ENCODE results near the gene VASP.

Gene VASP

DNA sequence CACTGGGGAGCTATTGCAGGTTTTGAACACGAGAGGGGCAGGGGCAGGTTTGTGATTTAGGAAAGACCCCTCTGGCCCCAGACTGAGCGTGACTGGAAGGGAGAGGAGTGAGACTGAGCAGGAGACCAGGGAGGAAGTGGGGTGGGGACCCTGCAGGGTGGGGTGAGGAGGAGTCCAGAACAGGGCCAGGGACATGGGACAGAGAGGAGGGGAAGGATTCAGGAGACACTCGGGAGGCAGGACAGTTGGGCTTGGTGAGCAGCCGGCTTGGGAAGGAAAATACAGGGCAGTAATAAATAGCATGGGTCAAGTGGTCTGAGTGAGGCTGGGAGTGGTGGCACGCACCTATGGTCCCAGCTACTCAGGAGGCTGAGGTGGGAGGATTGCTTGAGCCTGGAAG is 30.1 kb upstream of the VASP start:
- Histone ChIP-seq H3K4me2 (peak overlapping the region; percentile 4 to 86 (median 78); a peak in 15 of 22 replicates), H3K9me3 (replicated peaks in 1 of 11) (no peaks in the 10 kb centered on the region), H3K4me3 (no peak overlapping the region), H3K9ac (no peak overlapping the region), H3K36me3 (no peaks in the 10 kb centered on the region), H3K27ac (no peak overlapping the region), H3K27me3 (peaks cover 36 to 45% (median 43%) of the 10 kb centered on the region in 11 experiments), H4K20me1 (peaks cover 0 to 13% (median under 1%) of the 10 kb centered on the region in 11 experiments; a peak in 8 of 22 replicates), H3K4me1 (peaks cover 15 to 41% (median 33%) of the 10 kb centered on the region in 10 experiments)
- TF ChIP-seq Cebpa-rat (IDR thresholded peaks at IDR 0.05): no peak

DNA sequence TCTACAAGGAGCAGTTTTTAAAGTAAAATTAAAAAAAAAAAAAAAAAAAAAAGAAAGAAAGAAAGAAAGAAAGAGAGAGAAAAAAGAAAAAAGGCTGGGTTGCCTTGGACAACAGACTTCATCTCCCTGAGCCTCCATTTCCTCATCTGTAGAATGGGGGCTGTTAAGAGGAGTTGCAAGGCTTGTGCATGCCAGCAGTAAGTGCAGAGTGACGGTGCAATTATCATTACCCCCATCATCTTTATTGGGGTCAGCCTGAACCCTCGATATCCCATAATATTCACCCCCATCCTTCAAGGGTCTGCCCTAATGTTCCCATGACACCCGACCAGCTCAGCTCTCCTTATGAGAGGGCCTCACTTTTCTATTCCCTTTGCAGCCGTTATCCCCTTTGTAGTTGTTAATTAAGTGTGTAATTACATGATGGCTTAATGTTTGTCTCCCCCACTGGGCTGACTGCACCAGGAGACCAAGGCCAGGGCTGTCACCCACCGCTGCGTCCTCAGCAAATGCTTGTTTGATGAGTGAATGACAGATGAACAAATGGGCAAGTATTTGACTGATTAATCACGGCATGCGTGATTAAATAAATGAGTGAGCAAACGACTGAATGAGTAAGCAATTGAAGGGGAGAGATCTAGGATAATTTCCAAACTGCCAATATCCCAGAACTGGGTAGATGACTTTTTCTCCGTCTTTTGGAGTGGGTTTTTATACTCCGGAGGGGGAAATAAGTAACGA is 29.4 kb upstream of the VASP start:
- H4K20me1 ChIP-seq: peaks cover 0 to 6% (median 0%) of the 10 kb centered on the region in 11 experiments; a peak in 4 of 22 replicates
- H3K4me2 ChIP-seq: peak overlapping the region; percentile 63 to 86 (median 81)
- H3K4me3 ChIP-seq: peak overlapping the region; percentile 52 to 70 (median 61)
- no peaks in the 10 kb centered on the region for H3K9me3 ChIP-seq (replicated peaks in 1 of 11)
- H3K4me1 ChIP-seq: peaks cover 8 to 34% (median 26%) of the 10 kb centered on the region in 10 experiments
- H3K27me3 ChIP-seq: peaks cover 29 to 38% (median 36%) of the 10 kb centered on the region in 11 experiments
- H3K9ac ChIP-seq: peak overlapping the region; percentile 79 to 95 (median 89); a peak in 21 of 22 replicates
- TF ChIP-seq Cebpa-rat (IDR thresholded peaks at IDR 0.05): no peak
- H3K27ac ChIP-seq: peak overlapping the region in 8 of 11 experiments; percentile 88 to 97 (median 94); a peak in 11 of 22 replicates
- H3K36me3 ChIP-seq: no peaks in the 10 kb centered on the region

DNA sequence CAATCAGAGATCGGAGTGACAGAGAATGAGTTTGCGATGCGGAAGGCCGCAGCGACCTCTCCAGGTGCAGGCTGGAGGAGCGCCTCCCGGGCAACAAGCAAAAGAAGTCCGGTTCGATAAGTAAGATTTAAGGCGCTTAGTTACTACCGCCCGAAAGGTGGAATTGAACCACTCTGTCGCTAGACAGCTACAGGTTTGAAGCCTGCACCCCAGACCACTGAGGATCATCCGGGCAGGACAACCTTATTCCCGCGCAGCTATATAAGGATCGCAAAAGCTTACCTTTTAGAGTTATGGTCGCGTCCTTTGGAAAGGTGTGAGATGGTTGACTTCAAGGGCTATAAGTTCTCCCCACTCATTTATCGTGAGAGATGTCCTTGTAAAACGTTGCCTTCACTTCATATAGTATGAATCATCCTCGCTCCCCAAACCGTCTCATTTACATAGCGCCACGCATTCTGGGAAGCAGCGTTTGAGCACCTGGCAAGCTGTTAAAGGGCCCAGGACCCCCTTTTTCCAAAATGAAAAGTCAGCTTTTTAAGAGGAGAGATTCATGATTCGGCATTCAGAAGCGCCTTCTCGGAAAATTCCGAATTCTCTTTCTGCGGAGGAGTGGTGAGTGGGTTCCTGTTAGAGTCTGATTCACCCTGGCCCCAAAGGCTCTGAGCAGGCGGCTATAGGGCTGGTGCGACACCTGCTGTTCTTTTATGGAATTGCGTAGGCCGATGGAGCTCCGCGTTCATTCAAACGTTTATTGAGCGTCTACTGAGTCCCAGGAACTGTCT is 28.6 kb upstream of the VASP start:
- 0 out of 22 replicates have a peak, but pooled peaks cover 0 to 5% (median 0%) of the 10 kb centered on the region in 11 experiments for H4K20me1 ChIP-seq
- peaks cover 6 to 33% (median 25%) of the 10 kb centered on the region in 10 experiments; a peak in 19 of 20 replicates for H3K4me1 ChIP-seq
- no peaks in the 10 kb centered on the region for H3K36me3 ChIP-seq
- peak overlapping the region; percentile 79 to 95 (median 89) for H3K9ac ChIP-seq
- no peaks in the 10 kb centered on the region for H3K9me3 ChIP-seq (replicated peaks in 1 of 11)
- no peak for TF ChIP-seq Cebpa-rat (IDR thresholded peaks at IDR 0.05)
- peak overlapping the region; percentile 63 to 86 (median 81) for H3K4me2 ChIP-seq
- H3K27ac ChIP-seq: peak overlapping the region; percentile 84 to 97 (median 92)
- peaks cover 21 to 30% (median 29%) of the 10 kb centered on the region in 11 experiments for H3K27me3 ChIP-seq
- peak overlapping the region; percentile 52 to 70 (median 61) for H3K4me3 ChIP-seq

DNA sequence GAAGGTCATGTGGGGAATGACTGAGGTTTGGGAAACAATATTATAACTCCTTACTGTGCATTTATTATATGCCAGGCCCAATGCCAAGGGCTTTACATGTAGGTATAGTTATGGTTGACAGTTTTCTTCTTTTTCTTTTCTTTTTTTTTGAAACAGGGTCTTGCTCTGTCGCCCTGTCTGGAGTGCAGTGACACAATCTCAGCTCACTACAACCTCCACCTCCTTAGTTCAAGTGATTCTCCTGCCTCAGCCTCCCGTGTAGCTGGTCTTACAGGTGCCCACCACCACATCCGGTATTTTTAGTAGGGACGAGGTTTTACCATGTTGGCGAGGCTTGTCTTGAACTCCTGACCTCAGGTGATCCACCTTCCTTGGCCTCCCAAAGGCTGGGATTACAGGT is 24.2 kb upstream of the VASP start:
- H3K9me3 ChIP-seq (replicated peaks in 1 of 11): no peaks in the 10 kb centered on the region
- no peaks in the 10 kb centered on the region for H4K20me1 ChIP-seq
- H3K4me1 ChIP-seq: peaks cover 10 to 23% (median 18%) of the 10 kb centered on the region in 10 experiments
- H3K27me3 ChIP-seq: no peaks in the 10 kb centered on the region
- peaks cover 0 to 8% (median 0%) of the 10 kb centered on the region in 11 experiments; a peak in 4 of 22 replicates for H3K36me3 ChIP-seq
- no peak for TF ChIP-seq Cebpa-rat (IDR thresholded peaks at IDR 0.05)
- no peak overlapping the region for H3K27ac ChIP-seq
- H3K9ac ChIP-seq: no peak overlapping the region
- H3K4me2 ChIP-seq: no peak overlapping the region
- H3K4me3 ChIP-seq: no peak overlapping the region

DNA sequence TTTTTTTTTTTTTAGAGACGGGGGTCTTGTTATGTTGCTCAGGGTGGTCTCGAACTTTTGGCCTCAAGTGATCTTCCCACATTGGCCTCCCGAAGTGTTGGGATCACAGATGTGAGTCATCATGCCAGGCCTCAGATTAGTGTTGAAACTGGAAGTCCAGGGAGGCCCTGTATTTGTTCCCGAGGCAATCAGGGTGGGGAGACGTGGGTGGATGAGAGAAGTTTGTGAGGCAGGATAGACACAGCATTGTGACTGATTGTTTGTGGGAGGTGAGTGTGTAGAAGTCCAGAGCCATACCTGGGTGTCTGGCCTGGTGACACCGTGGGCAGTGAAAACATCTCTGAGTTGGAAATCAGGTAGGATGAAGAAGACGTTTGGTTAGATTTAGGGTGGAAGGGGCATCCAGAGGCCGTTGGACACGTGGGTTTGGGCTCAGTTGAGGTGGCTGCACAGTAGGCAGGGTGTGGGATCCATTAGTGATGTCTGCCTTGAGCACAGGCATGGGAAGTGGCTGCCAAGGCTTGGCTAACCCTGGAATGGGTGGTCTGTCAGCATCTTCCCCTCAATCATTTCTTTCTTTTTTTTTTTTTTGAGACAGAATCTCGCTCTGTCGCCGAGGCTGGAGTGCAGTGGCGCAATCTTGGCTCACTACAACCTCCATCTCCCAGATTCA is 22.9 kb upstream of the VASP start:
- Histone ChIP-seq H3K9ac (no peak overlapping the region), H3K4me3 (no peak overlapping the region), H4K20me1 (peaks cover 0 to 6% (median 0%) of the 10 kb centered on the region in 11 experiments; a peak in 3 of 22 replicates), H3K36me3 (peaks cover 0 to 21% (median 0%) of the 10 kb centered on the region in 11 experiments; a peak in 4 of 22 replicates), H3K27ac (no peak overlapping the region), H3K9me3 (replicated peaks in 1 of 11) (no peaks in the 10 kb centered on the region), H3K4me1 (peaks cover 6 to 21% (median 15%) of the 10 kb centered on the region in 10 experiments), H3K27me3 (no peaks in the 10 kb centered on the region), H3K4me2 (peak overlapping the region in 4 of 11 experiments; percentile 22 to 75 (median 40); a peak in 7 of 22 replicates)
- no peak for TF ChIP-seq Cebpa-rat (IDR thresholded peaks at IDR 0.05)

DNA sequence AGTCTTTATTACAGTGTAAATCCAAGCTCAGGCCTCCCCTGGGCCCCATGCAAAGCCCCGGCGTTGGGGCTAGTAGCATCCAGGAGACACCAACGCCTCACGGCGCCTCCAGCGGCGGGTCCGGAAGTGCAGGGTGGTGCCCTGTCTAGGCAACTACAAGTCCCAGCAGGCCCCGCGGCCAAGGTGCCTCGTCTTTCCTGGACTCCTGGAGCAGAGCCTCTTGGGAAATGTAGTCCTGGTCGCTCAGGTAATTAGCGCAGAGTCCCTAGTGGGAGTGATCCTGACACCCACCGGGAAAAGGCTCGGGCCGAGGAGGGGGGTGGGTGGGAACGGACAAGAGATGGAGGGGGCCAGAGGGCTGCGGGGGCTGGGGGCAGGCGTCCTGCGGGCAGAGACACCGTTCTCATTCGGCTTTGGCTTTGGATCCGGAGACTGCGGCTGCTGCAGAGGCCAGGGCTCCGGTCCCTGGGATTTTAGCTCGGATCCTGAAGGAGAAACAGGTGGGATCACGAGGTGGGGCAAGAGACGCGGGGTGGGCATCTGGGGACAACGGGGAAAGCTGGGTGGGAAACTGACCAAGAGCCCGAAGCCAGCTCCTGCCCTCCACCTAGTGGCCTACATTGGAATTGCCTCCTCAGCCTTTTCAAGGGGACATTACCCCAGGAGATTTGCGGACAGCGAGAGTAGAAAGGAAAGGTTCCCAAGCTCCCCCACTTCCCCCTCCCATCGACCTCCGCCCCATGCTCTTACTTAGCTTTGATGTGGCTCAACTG is 21.8 kb upstream of the VASP start:
- peaks cover 0 to 21% (median 0%) of the 10 kb centered on the region in 11 experiments; a peak in 4 of 22 replicates for H3K36me3 ChIP-seq

DNA sequence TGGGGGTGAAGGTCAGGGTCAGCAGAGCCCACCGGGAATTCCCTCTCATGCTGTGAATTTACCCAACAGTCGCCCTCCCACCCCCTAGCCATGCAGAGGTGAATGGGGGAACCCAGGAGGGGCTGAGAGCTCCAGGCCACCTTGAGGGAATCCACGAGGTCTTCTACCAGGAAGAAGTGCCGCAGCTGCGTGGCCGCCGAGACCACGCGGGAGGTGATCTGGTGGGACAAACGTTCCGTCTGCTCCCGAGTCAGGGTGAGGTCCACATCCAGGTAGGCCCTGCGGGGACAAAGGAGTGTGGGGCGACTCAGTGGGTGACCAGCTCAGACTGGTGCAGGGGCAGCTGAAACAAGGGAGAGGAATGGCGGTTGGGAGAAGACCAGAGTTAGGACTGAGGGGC is 18.6 kb upstream of the VASP start:
- no peak for TF ChIP-seq Cebpa-rat (IDR thresholded peaks at IDR 0.05)
- Histone ChIP-seq H3K27me3 (0 out of 22 replicates have a peak, but pooled peaks cover 0 to under 1% (median 0%) of the 10 kb centered on the region in 11 experiments), H3K9ac (no peak overlapping the region)

More for the DNA sequence above, 21.8 kb upstream of the VASP start:
- Histone ChIP-seq H3K4me1 (peaks cover 6 to 21% (median 15%) of the 10 kb centered on the region in 10 experiments), H4K20me1 (peaks cover 0 to 6% (median 0%) of the 10 kb centered on the region in 11 experiments; a peak in 3 of 22 replicates), H3K27me3 (no peaks in the 10 kb centered on the region), H3K9me3 (replicated peaks in 1 of 11) (no peaks in the 10 kb centered on the region), H3K9ac (peak overlapping the region in 10 of 11 experiments; percentile 50 to 75 (median 68); a peak in 19 of 22 replicates), H3K4me2 (peak overlapping the region; percentile 49 to 79 (median 75)), H3K27ac (peak overlapping the region in 5 of 11 experiments; percentile 33 to 50 (median 37); a peak in 8 of 22 replicates), H3K4me3 (peak overlapping the region; percentile 54 to 72 (median 64))
- TF ChIP-seq Cebpa-rat (IDR thresholded peaks at IDR 0.05): no peak

More for the DNA sequence above, 18.6 kb upstream of the VASP start:
- Histone ChIP-seq H3K4me3 (no peak overlapping the region), H3K4me2 (no peak overlapping the region), H3K27ac (no peak overlapping the region), H3K4me1 (peaks cover 22 to 38% (median 30%) of the 10 kb centered on the region in 10 experiments), H3K36me3 (peaks cover 0 to 21% (median 0%) of the 10 kb centered on the region in 11 experiments; a peak in 4 of 22 replicates), H4K20me1 (peaks cover 0 to 6% (median 0%) of the 10 kb centered on the region in 11 experiments; a peak in 3 of 22 replicates), H3K9me3 (replicated peaks in 1 of 11) (no peaks in the 10 kb centered on the region)
